HG03280 (cell line): Measurements from ENCODE around the gene MEI1.
"Not testable (repeated sequence)": the region's sequence is repeated elsewhere in the genome, so short reads cannot be mapped to it uniquely, and the experiment has no call there.

ENCODE experiments used
- ATAC-seq: cut with Tn5 transposase; IDR thresholded peaks from one replicate; pipeline ENCODE4 v1.9.1; 2021; ENCODE audit warnings: mild to moderate bottlenecking, moderate library complexity; ENCODE audit not compliant: unreplicated experiment

The MEI1 gene

DNA sequence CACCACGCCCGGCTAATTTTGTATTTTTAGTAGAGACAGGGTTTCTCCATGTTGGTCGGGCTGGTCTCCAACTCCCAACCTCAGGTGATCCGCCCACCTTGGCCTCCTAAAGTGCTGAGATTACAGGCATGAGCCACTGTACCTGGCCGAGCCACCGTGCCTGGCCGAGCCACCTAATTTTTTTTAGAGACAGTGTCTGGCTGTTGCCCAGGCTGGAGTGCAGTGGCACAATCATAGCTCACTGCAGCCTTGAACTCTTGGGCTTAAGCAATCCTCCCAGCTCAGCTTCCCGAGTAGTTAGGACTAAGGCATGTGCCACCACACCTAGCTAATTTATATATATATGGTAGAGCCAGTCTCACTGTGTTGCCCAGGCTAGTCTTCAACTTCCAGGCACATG, 136.2 kb downstream of the MEI1 start:
- ATAC-seq: not testable (repeated sequence)

DNA sequence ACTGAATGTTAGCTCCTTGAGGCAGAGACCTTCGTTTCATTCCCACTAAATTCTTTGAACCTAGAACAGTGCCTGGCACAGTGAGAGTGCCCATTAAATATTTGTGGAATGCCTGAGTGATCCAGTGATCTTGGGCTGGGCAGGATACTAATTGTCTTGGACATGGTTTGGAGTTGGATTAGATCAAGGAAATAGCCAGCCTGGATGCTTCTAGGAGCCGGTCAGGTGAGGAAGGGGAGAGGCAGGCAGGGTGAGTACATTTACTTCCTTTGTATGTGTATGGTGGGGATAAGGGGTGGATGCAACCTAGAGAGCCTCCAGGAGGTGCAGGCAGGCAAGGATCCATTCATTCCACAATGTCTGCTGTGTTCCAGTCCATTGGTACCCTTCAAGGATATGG, 137.2 kb downstream of the MEI1 start:
- no peak for ATAC-seq

DNA sequence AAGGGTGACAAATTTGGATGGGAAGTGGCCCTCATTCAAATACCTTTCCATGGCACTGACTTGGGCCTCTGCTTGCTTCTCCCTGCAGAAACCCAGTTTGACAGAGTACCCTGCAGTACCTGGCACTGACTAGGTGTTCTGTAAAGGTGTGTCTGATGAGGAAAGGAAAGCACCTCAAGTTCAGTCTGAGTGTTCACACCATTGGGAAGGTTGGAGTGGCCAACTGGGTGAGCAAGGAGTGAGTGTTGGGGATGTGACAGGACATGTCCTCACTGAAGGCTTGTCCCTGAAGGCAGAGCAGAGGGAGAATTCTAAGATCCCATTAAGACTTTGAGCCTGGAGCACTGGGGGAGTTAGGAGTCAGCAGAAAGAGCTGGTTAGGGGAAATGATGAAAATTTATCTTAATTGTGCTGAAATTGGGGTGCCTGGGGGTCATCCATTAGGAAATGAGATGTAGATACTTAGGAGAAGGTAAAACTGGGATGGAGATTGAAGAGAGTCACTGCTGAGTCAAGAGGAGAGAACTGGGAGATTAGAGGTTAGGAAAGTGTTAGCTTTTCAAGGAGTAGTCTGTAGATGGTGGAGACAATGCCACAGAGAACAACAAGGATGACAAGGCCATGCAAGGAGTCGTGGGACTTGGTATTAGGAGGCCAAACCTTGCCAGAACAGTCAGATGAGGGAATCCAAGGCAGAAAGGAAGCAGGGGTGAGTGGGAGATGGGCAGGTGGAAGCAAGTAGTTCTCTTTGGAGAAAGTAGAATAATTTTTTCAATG, 139.7 kb downstream of the MEI1 start:
- ATAC-seq: no peak

DNA sequence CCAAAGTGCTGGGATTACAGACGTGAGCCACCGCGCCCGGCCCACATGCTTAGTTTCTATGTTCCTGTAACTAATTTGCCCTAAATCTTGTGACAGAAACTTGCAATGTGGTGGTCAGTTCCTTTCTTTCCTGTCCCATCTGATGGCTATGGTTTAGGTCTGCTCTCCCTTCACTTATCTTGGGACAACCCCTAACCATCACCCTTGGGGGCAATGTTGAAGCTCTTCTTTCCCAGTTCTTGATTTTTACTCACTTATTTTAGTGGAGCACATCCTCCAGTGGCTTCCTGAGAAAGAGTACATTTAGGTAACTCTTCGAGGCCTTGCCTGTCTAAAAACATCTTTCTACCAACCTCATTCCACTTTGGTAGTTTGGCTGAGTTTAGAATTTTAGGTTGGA, 140.9 kb downstream of the MEI1 start:
- no peak for ATAC-seq

DNA sequence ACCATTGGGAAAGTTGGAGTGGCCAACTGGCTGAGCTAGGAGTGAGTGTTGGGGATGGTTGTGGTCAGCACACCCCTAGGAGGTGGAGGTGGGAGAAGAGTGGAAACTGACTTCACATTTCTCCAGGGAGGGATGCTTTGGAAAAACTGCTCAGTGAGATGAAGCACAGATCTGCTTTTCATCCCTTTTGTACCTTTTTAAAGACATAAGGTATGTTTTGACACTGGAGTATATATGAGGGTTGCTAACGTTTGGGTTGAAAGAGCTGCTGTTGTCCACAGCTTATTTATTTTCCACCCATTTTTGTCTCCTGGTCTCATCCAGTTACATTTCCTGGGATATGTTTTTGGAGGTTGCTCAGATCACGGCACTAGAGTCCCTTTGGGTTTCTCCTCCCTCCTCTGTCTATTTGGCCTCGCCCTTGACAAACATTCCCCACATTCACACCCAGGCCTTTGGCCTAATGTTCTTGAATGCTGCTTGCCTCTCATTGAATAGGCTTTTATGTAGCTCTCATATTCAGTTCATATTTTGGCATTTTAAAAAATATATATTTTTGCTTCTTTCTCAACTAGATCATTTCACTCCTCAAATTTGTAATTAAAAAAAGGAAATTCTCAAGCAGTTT, 141.9 kb downstream of the MEI1 start:
- ATAC-seq: no peak

DNA sequence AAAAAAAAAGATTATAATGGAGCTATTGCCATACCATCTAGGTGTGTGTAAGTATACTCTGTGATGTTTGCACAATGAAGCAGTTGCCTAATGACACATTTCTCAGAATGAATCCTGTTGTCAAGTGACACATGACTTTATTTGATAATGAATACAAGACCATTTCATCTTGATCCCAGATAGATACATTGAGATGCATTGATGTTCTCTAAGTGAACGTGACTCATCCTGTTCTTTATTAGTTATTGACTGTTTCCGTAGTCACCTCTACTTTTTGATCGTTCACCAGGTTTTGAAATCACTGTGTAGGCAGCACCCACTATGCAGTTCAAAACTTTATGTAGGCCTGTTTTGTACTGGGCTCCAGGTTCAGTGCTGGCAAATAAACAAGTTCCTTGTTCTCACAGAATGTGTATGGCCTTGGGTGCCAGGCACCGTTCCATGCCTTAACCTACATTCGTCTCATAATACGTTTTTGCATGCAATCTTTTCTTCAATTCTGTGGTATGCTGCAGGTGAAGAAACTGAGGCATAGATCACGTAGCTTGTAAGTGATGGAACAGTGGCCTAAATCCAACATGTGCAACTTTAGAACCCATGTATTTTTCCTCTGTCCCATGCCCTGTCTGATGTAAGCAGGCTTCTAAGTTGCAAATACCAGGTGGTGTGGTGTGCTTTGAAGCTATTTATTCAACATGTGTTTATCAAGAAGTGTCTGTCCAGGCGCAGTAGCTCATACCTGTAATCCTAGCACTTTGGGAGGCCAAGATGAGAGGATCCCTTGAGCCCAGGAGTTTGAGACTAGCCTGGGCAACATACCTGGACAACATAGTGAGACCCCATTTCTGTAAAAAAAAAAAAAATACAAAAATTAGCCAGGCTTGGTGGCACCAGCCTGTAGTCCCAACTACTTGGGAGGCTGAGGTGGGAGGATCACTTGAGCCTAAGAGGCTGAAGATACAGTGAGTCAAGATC, 144.0 kb downstream of the MEI1 start:
- no peak for ATAC-seq

DNA sequence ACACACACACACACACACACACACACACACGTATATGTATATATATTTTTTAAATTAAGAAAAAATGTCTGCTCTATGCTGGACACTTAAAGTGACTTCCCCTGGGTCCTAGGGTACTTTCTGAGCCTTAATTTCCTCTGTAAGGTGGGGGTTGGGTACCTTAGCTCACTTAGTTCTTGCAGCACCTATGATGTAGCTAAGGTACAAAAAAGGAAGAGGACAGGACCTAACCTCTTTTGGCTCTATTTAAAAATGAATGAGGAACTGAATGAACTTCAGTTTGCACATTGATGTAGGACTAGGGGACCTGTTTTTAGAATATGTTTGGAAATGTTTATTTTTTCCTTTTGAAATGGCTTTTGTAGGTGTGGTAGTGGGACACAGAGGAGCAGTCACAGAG, 144.7 kb downstream of the MEI1 start:
- ATAC-seq: no peak

DNA sequence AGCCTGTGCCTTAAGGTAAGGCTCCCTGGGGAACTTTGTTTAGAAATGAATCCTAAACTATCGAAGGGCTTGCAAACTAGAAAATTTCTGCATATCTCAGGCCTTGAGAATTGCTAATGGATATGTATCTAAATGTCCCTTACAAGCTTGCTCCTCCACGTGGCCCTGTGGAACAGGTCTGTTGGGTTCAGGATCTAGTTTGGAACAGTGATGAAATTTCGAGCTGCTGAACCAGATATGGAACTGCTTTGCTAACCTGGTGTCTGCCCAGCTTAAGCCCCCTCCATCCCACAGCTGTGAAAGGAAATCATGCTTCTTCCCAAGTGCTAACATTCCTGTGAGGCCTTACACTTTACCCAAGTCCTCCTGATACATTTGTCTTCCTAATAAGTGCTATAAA, 145.2 kb downstream of the MEI1 start:
- ATAC-seq: no peak

DNA sequence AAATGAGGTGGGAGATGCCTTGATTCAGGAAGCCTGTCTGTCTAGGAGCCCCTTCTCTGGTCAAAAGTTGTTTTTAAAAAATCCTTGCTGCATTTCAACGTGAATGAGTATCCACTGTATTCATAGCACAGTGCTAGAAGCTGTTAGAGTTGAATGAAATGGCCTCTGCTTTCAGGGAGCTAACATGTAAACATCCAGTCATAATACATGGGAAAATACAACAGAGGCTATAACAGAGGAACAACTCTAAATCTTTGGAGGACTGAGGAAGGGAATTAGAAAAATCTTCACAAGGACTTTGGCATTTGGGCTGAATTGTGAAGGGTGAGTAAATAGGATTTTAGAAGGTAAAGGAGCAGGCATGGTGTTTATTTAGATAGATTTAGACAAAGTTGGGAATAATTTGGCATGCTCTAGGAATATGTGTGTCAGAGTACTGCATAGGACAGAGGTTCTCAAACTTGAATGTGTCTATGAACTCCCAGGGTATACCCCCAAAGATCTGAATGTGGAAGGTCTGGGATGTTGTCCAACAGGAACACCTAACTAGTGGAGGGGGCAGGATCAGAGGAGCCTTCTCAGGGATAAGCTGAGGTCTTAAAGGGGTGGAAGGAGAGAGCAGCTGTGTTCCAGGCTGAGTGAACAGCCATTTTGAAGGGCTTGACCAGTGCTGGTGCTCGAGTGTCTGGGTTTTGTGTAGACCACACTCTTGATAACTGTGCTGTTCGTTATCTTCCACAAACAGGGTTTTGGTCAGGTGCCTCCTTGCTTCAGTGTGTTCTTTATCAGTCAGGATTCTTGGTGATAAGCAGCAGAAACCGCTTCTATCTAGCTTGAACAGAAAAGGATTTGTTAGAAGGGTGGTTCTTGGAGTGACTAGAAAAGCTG, 146.3 kb downstream of the MEI1 start:
- ATAC-seq: no peak

DNA sequence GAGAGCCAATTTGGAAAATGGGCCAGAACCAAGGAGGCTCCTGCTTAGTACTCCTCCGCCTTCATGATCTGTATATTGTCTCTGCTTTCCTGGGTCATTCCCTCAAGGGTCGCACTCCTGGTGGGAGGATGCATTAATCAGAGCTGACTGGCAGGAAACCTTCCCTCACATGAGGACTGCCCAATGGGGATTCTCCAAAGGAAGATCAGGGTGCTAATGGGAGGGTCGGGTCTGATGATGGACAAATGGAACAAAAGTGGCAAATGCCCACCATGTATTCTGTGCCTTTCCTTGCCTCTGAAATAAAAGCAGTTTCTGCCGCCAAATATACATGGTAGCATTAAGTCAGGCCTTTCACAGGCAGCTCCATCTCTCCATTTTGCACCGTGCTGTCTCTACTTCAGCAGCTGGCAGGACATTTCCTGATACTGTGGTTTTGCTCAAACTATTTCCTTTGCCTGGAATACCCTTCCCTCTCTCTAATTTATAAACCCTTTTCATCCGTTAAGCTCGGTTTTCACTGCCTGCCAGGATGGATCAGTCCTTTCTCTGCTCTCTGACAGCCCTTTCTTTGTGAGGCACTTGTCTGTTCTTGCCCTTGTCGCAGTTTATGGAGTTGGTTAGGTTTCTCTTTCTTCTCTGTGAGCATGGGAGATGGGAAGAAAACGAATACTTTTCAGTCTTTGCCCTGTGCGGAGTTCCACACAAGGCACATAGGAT, 147.1 kb downstream of the MEI1 start:
- ATAC-seq: no peak

DNA sequence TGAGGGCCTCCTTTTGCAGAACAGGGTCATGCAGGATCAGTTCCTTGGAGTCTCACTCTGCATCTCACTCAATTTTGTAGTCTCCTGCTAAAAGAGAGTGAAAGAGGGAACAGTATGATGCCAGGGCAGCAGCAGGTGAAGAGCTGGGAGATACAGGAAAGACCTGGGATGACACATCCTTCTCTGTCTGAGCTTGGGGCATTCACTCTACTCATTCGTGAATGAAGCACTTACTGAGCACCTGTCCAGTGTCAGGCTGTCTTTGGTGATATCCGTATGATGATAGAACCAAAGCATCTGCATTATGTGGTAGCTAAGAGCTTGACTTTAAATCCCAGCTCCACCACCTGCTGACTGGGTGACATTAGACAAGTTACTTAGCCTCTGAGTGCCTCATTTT, 148.0 kb downstream of the MEI1 start:
- no peak for ATAC-seq

DNA sequence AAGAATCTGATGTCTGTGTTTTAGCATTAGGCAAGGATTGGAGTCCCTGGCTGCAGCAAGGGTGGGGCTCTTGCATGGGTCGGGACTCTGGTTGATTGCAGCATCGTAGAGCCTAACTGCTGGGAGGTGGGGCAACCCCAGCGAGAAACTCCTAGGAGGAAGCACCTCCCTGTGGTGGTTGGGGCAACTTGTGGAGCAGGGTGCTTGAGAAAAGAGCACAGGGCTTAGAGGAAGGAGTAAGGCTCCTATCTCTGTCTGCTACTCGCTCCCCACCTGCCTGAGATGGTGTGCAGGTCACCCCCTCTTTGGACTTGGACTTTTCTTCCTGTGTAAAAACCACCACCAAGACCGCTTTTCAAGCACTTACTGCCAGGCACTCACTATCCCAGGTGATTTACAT, 149.2 kb downstream of the MEI1 start:
- no peak for ATAC-seq
